Retina (tissue), 1 donor: Measurements from ENCODE around the gene ANKRD11.
A peak's percentile ranks its signal among the peaks of the same experiment; 100 is the strongest.

Experiments used
- DNase-seq: peaks from one replicate; pipeline ENCODE4 v3.0.0-alpha.2; 2016

Gene ANKRD11

GRCh38 chr16:89293276-89294143 lies 196.9 kb downstream of the ANKRD11 start:
- no peak for DNase-seq

- DNase-seq, result no peak
Measured at GRCh38 chr16:89292443-89293078, 197.8 kb downstream of the ANKRD11 start.

GRCh38 chr16:89291776-89292175 lies 198.6 kb downstream of the ANKRD11 start:
- no peak for DNase-seq

- no peak for DNase-seq
Measured at GRCh38 chr16:89291363-89291762, 199.0 kb downstream of the ANKRD11 start.

GRCh38 chr16:89290887-89291286 lies 199.5 kb downstream of the ANKRD11 start:
- no peak for DNase-seq

DNA sequence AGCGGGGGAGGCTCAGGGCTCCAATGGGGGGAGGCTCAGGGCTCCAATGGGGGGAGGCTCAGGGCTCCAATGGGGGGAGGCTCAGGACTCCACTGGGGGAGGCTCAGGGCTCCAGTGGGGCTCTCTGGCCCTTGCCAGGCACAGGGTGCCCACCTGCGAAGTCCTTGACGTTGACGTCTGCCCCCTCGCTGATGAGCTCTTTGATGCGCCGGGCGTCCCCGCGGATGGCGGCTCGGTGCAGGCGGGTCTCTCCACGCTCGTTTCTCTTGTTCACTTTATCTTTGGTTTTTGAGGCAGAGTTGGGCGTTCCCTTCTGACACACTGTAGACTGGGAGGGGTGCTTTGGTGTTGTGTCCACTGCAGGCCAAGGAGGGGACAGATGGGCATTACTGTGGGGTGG lies 199.9 kb downstream of the ANKRD11 start:
- no peak for DNase-seq

GRCh38 chr16:89289428-89290395 lies 200.6 kb downstream of the ANKRD11 start:
- peak; percentile 60 for DNase-seq

- no peak for DNase-seq
Measured at GRCh38 chr16:89288966-89289365, 201.4 kb downstream of the ANKRD11 start.

DNA sequence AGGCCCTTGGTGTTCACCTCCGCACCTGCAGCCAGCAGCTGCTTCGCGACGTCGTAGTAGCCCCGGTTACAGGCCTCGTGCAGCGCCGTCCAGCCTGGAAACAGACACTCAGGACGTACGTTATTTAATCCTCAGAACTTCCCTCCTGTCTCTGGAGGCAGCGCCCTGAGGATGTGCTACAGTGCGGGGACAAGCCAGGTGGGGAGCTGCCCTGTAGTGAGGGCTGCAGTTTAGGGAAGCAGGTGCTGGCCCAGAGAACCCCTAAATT lies 201.8 kb downstream of the ANKRD11 start:
- DNase-seq, result no peak

GRCh38 chr16:89287777-89288576 lies 202.4 kb downstream of the ANKRD11 start:
- DNase-seq, result no peak

DNA sequence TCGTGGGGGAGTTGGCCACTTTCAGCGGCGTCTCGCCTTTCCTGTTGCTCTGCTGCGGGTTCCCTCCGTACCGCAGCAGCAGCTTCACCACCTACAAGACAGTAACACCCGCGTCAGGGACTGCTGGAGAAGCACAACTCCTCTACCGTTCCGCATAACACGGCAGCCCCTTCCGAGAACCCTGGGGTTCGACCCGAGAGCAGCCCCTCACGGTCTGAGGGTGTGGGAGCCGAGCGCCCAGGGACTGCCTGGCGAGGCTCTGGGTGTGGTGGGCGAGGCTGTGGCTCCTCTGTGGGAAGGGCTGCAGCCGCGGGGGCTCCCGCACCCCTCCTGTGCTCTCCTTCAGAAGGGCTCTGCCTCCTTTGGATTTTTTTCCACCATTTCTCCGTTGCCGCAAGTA lies 204.3 kb downstream of the ANKRD11 start:
- no peak for DNase-seq

- no peak for DNase-seq
Measured at GRCh38 chr16:89285381-89285780, 205.0 kb downstream of the ANKRD11 start.

GRCh38 chr16:89283449-89283848 lies 206.9 kb downstream of the ANKRD11 start:
- no peak for DNase-seq

- DNase-seq, result no peak
Measured at GRCh38 chr16:89282523-89282922, 207.8 kb downstream of the ANKRD11 start.

DNA sequence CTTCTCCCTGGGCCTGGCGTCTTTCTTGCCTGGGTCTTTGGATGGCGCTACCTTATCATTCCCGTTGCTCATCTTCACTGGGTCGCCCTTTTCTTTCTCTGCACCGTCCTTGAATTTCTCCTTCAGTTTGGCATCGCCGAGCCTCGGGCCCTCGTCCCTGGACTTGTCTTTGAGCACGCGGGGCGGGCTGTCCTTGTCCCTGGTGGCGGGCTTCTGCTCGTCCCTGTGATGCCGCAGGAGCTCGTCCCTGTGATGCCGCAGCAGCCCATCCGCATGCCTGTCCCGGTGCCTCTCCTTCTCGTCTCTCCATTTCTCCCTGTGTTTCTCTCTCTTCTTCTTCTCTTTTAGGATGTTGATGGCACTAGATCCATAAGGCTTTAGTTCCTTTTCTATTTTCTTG lies 208.5 kb downstream of the ANKRD11 start:
- DNase-seq, result no peak

GRCh38 chr16:89281189-89281577 lies 209.2 kb downstream of the ANKRD11 start:
- DNase-seq, result no peak

GRCh38 chr16:89280546-89281188 lies 209.7 kb downstream of the ANKRD11 start:
- no peak for DNase-seq

DNA sequence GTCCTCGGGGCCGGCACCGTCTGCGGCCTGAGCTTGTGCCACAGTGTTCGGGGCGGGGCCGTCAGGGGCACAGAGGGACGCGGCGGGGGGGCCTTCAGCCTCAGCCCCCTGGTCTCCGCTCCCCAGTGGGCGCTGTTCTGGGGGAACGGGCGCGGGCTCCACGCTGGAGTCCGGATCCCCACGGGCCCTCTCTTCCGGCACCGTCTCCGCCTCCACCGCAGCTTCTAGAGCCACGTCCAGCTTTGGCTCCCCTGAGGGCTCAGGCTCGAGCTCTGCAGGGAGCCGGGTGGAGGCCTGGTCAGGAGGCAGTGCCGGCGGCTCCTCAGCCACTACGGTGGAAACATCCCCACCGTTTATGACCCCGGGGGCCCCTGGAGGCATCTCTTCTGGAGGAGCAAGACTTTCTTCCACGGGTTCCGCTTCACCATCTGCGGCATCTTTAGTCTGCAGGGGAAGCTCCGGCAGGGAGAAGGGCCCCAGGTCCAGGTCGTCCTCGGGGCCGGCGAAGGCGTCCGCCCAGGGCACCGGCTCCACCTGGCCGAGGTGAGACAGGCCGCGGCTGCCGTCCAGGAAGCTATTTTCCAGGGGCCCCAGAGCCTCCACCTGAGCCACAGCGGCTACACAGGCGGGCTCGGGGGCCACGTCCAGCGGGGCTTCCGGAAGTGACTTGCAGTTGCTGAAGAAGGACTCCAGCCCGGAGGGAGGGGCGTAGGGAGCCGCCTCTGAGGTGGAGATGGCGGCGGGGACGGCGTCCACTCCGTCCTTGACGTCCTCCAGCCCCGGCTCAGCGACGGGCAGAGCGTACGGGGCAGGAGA lies 210.5 kb downstream of the ANKRD11 start:
- DNase-seq, result no peak

GRCh38 chr16:89278441-89279240 lies 211.7 kb downstream of the ANKRD11 start:
- no peak for DNase-seq

DNA sequence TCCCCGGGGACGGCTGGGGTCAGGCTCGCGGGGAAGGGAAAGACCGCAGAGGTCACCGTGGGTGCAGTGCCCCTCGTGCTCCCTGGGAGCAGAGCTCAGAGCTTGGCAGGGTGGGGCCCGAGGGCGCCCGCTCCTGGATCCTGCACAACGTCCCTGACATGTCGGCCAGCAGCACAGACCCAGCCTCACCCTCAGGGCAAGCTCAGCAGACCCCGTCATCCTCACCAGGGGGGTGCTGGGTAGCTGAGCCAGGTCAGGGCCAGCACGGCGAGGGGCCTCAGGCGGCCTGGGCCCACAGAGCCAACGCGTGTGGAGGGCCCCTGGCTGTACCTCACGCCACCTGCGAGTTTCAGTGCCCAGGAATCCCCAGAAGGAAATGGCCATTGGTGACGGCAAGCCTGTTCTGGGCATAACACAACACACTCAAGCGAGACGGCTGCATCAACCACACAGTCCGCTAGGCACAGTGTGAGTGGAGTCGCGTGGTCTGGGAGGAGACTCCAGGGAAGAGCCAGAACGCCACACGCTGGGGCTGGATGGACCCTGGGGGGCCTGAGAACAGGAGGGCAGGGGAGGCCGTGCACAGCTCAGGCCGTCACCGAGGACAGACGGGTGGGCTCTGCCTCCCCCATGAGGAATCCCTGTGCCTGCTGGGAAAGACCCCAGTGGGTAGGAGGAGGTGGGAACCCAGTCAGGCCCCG lies 212.6 kb downstream of the ANKRD11 start:
- DNase-seq, result peak; percentile 34
